Heart left ventricle (tissue), 13 donors: ENCODE measurements around the gene FBN1.

Experiments
- POLR2A ChIP-seq, 2 donors: fragments of 450-650 bp; IDR thresholded peaks; one replicate each; pipeline ENCODE4 v1.6.1; 2017; ENCODE audit warnings: antibody characterized with exemption in 2 of 2, mild to moderate bottlenecking in 2 of 2, moderate library complexity in 2 of 2
- TF ChIP-seq, protein P1 (sequence below), 12 donors: fragments of 200-600 bp; sonication (generic) in 4 of 12; IDR thresholded peaks; one replicate each; pipeline versions ENCODE4 v1.5.0 to v1.8.0; 2018 to 2022; ENCODE audit warnings: antibody characterized with exemption in 12 of 12, mild to moderate bottlenecking in 5 of 12
- donor health status: ischemic (EF 13 %, LVEDD 7.1; RV severe dilation, severe dysfunction).
- donor health status: DM: no; HTN: yes; CAD: no.
- donor health status: DM: no; HTN: no; CAD: no.
- donor health status: ischemic (EF 25% LVEDD 6.9; RV normal size, moderate dysfunction).
- donor health status: ischemic (EF 25% LVEDD 5.7; RV mildly dilated, moderate dysfunction).
- donor health status: ischemic (EF 35%, LVEDD 5.7; RV mildly dilated, moderate dysfunction).
- donor health status: nonischemic (EF 11% LVEDD 7.7; RV severe dilation, severe dysfunction).
- donor health status: DM: yes; HTN: yes; CAD: no.
- donor health status: PGD.
- donor health status: ischemic (EF 29% LVEDD 5.4; RV normal size, mild dysfunction).
- donor health status: nonischemic (EF 23%, LVEDD 6.1; RV moderate dilation, normal function).

DNA sequence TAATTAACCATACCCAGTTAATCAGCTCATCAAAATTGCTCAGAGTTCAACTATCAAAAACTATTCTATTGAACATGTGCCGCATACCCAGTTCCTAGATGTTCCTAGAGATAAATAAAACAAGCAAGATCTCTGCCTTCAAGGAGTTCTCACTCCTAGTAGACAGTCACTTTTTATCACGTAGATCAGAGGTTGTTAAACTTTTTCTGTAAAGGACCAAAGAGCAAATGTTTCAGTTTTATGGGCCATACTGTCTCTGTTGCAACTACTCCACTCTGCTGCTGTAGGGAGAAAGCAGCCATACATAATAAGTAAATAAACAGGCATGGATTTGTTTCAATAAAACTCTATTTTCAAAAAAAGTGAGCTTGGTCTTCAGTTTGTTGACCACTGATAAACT is 7.9 kb downstream of the FBN1 start:
- TF ChIP-seq, protein P1, sequence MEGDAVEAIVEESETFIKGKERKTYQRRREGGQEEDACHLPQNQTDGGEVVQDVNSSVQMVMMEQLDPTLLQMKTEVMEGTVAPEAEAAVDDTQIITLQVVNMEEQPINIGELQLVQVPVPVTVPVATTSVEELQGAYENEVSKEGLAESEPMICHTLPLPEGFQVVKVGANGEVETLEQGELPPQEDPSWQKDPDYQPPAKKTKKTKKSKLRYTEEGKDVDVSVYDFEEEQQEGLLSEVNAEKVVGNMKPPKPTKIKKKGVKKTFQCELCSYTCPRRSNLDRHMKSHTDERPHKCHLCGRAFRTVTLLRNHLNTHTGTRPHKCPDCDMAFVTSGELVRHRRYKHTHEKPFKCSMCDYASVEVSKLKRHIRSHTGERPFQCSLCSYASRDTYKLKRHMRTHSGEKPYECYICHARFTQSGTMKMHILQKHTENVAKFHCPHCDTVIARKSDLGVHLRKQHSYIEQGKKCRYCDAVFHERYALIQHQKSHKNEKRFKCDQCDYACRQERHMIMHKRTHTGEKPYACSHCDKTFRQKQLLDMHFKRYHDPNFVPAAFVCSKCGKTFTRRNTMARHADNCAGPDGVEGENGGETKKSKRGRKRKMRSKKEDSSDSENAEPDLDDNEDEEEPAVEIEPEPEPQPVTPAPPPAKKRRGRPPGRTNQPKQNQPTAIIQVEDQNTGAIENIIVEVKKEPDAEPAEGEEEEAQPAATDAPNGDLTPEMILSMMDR (IDR thresholded peaks at IDR 0.05) = no peak
- no peak for TF ChIP-seq POLR2A (IDR thresholded peaks at IDR 0.05)
